ENCODE measurements around the gene PARD3B.

GRCh38 chr2:205284334-205284733 is 739.1 kb downstream of the PARD3B start:
- TF ChIP-seq TAF1 (IDR thresholded peaks at IDR 0.05; ENCODE audit: borderline replicate concordance, low read depth, low read length) (no peak), POLR2AphosphoS5 (IDR thresholded peaks at IDR 0.05; ENCODE audit: low read depth, low read length) (no peak)

Data from GM12892 (cell line).